Kidney (tissue), 14 donors: ENCODE results near the gene SLC25A10. TPM values are rescaled to one million over a fixed set of nuclear protein-coding genes. Genes with fewer than 3 reads are reported as not detected.

ENCODE experiments used
- DNase-seq, 5 donors: peaks; one replicate each; pipeline ENCODE4 v3.0.0-alpha.2; 2013 to 2020
- FAIRE-seq: peaks from 2 replicates; lab custom pipeline; 2012; peaks lifted over from hg19 to GRCh38; lab: Jason Lieb, UNC
- H3K27ac ChIP-seq, 2 donors: one replicate each; pipeline ENCODE4 v1.7.0; 2013; ENCODE audit warnings: low read depth in 2 of 2, low read length in 2 of 2, inconsistent platforms in 1 of 2
- H3K27me3 ChIP-seq: one replicate; pipeline ENCODE4 v1.7.1; 2013; ENCODE audit warnings: low read length, inconsistent platforms; ENCODE audit not compliant: control insufficient read depth, insufficient read depth
- H3K36me3 ChIP-seq, 3 donors: one replicate each; pipeline versions ENCODE4 v1.7.0 to v1.7.1; 2013; ENCODE audit warnings: low read length in 3 of 3, control low read depth in 1 of 3, inconsistent platforms in 1 of 3; ENCODE audit not compliant: insufficient read depth in 3 of 3, control insufficient read depth in 2 of 3
- H3K4me1 ChIP-seq, 3 donors: one replicate each; pipeline versions ENCODE4 v1.7.0 to v1.7.1; 2013; ENCODE audit warnings: low read length in 3 of 3, inconsistent platforms in 1 of 3, low read depth in 1 of 3; ENCODE audit not compliant: control insufficient read depth in 2 of 3, insufficient read depth in 2 of 3
- H3K4me3 ChIP-seq, 3 donors: one replicate each; pipeline versions ENCODE4 v1.7.0 to v1.8.1; 2013; ENCODE audit warnings: low read length in 3 of 3, control low read depth in 1 of 3, inconsistent platforms in 1 of 3
- H3K9ac ChIP-seq, 3 donors: one replicate each; pipeline versions ENCODE4 v1.7.0 to v1.7.1; 2013; ENCODE audit warnings: low read length in 3 of 3, control low read depth in 1 of 3, inconsistent platforms in 1 of 3
- H3K9me3 ChIP-seq, 3 donors: one replicate each; pipeline versions ENCODE4 v1.7.0 to v1.7.1; 2013; ENCODE audit warnings: low read length in 3 of 3, control low read depth in 1 of 3, inconsistent platforms in 1 of 3; ENCODE audit not compliant: control insufficient read depth in 2 of 3, insufficient read depth in 1 of 3
- CTCF ChIP-seq: IDR thresholded peaks from 3 replicates; pipeline ENCODE4 v1.5.1; 2012; ENCODE audit warnings: mild to moderate bottlenecking, moderate library complexity, borderline replicate concordance; ENCODE audit not compliant: insufficient read depth; ENCODE audit errors: extremely low read depth
- intact Hi-C: fragments of 100-400 bp; cut with DNase I; formaldehyde crosslinking; loops from one replicate; pipeline ENCODE4 v1.11.1; 2022
- polyA plus RNA-seq: library from polyadenylated mRNA; stranded (reverse); fragments of 350-450 nt; fragmentation: Illumina TruSeq; extraction: RNeasy Lipid Tissue Mini Kit (QIAGEN cat#74804); gene quantifications from one replicate; pipeline ENCODE4 v1.2.3, GENCODE V29; 2014; ENCODE audit warnings: low read depth, low replicate concordance; ENCODE audit not compliant: insufficient read depth
- total RNA-seq: library from RNA; stranded (reverse); fragmentation: NEBNext Ultra II Directional; extraction: Animal tissue kit (Norgen Biotek cat#: 25700); gene quantifications from one replicate; pipeline ENCODE4 v1.2.1, GENCODE V29; 2021
- donor health status: control.
- donor health status: control.
- donor health status: control.
- donor health status: control.
- donor health status: control.
- donor health status: DM: yes; HTN: yes; CAD: no.
- donor health status: Normal renal cell carcinoma (clear cell type).

SLC25A10 gene
- total and polyA plus RNA-seq, 2 donors from 2014 or later, result 19.9 to 94.5 TPM

- Histone ChIP-seq H3K9ac (no peak overlapping the region), H3K9me3 (no peaks in the 10 kb centered on the region), H3K27me3 (no peaks in the 10 kb centered on the region), H3K36me3 (peaks cover 0 to 19% (median 9%) of the 10 kb centered on the region in 3 donors), H3K27ac (no peak overlapping the region), H3K4me3 (no peak overlapping the region), H3K4me1 (peaks cover 0 to 18% (median 0%) of the 10 kb centered on the region in 3 donors)
- DNase-seq (no peak), FAIRE-seq (no peak)
- intact Hi-C loops, result no loop called here
- no peak for TF ChIP-seq CTCF
Observed at GRCh38 chr17:81667754-81668153, 44.3 kb upstream of the SLC25A10 start.

GRCh38 chr17:81672504-81672903, 39.6 kb upstream of the SLC25A10 start:
- no peaks in the 10 kb centered on the region for H3K27me3 ChIP-seq
- DNase-seq (no peak), FAIRE-seq (no peak)
- no peak overlapping the region for H3K27ac ChIP-seq
- no peak overlapping the region for H3K9ac ChIP-seq
- H3K36me3 ChIP-seq, result peaks cover 0 to 24% (median 10%) of the 10 kb centered on the region in 3 donors
- no peaks in the 10 kb centered on the region for H3K9me3 ChIP-seq
- TF ChIP-seq CTCF, result no peak
- H3K4me3 ChIP-seq, result no peak overlapping the region
- H3K4me1 ChIP-seq, result peaks cover 0 to 8% (median 0%) of the 10 kb centered on the region in 3 donors
- intact Hi-C loops, result no loop called here

GRCh38 chr17:81672954-81673353, 39.1 kb upstream of the SLC25A10 start:
- FAIRE-seq (no peak), DNase-seq (no peak)
- intact Hi-C loops, result no loop called here
- H3K27ac ChIP-seq, result no peak overlapping the region
- no peak overlapping the region for H3K9ac ChIP-seq
- H3K4me3 ChIP-seq, result no peak overlapping the region
- no peaks in the 10 kb centered on the region for H3K27me3 ChIP-seq
- H3K36me3 ChIP-seq, result peaks cover 0 to 24% (median 10%) of the 10 kb centered on the region in 3 donors
- H3K9me3 ChIP-seq, result no peaks in the 10 kb centered on the region
- peaks cover 0 to 3% (median 0%) of the 10 kb centered on the region in 3 donors for H3K4me1 ChIP-seq
- TF ChIP-seq CTCF, result no peak

- Histone ChIP-seq H3K27ac (no peak overlapping the region), H3K9me3 (no peaks in the 10 kb centered on the region), H3K9ac (no peak overlapping the region), H3K4me1 (no peaks in the 10 kb centered on the region), H3K36me3 (peaks cover 0 to 19% (median 10%) of the 10 kb centered on the region in 3 donors), H3K4me3 (no peak overlapping the region), H3K27me3 (no peaks in the 10 kb centered on the region)
- FAIRE-seq (no peak), DNase-seq (no peak)
- intact Hi-C loops, result no loop called here
- no peak for TF ChIP-seq CTCF
Observed at GRCh38 chr17:81673561-81674258, 38.4 kb upstream of the SLC25A10 start.
